Gastrocnemius medialis (tissue), 4 donors: Measurements from ENCODE around the gene PEAK3. TPM values are rescaled to one million over a fixed set of nuclear protein-coding genes. Genes with fewer than 3 reads are reported as not detected.

Experiments used
- ATAC-seq, 2 donors: fragments of 150-250 bp; one replicate each; pipeline ENCODE4 v1.9.1; 2016
- DNase-seq, 2 donors: peaks; one replicate each; pipeline ENCODE4 v3.0.0-alpha.2; 2019
- H3K27ac ChIP-seq, 4 donors: fragments of 200-600 bp; sonication (generic); 1 replicate in 1 of 4; 2 replicates in 3 of 4; pipeline ENCODE4 v1.5.1; 2016 to 2018; ENCODE audit warnings: mild to moderate bottlenecking in 2 of 4, moderate library complexity in 1 of 4
- H3K27me3 ChIP-seq, 3 donors: fragments of 200-600 bp; sonication (generic) in 2 of 3; 1 replicate in 1 of 3; 2 replicates in 2 of 3; pipeline versions ENCODE4 v1.5.1 to v1.6.0; 2016 to 2019; ENCODE audit warnings: mild to moderate bottlenecking in 1 of 3, moderate library complexity in 1 of 3
- H3K36me3 ChIP-seq, 2 donors: fragments of 200-600 bp; sonication (generic) in 1 of 2; one replicate each; pipeline ENCODE4 v1.5.1; 2017 to 2018
- H3K4me1 ChIP-seq, 2 donors: fragments of 200-600 bp; sonication (generic) in 1 of 2; one replicate each; pipeline ENCODE4 v1.5.1; 2016 to 2017; ENCODE audit warnings: mild to moderate bottlenecking in 2 of 2
- H3K4me3 ChIP-seq, 4 donors: fragments of 200-600 bp; sonication (generic) in 3 of 4; 1 replicate in 1 of 4; 2 replicates in 3 of 4; pipeline ENCODE4 v1.5.1; 2016 to 2019; ENCODE audit warnings: mild to moderate bottlenecking in 2 of 4
- H3K9me3 ChIP-seq, 3 donors: fragments of 200-600 bp; sonication (generic) in 2 of 3; 1 replicate in 1 of 3; 2 replicates in 2 of 3; pipeline ENCODE4 v1.5.1; 2016 to 2019
- CTCF ChIP-seq, 5 experiments: fragments of 450-650 bp in 3 of 5; fragments of 200-600 bp in 2 of 5; sonication (generic) in 2 of 5; IDR thresholded peaks in 4 of 5; conservative IDR thresholded peaks in 1 of 5; 1 replicate in 4 of 5; 2 replicates in 1 of 5; pipeline ENCODE4 v1.5.1; 2016 to 2019; ENCODE audit warnings: antibody characterized with exemption in 5 of 5, mild to moderate bottlenecking in 3 of 5, moderate library complexity in 3 of 5
- POLR2A ChIP-seq, 2 donors: fragments of 450-650 bp; IDR thresholded peaks; one replicate each; pipeline ENCODE4 v1.6.1; 2017; ENCODE audit warnings: antibody characterized with exemption in 2 of 2, mild to moderate bottlenecking in 2 of 2, moderate library complexity in 2 of 2
- in situ Hi-C, 4 donors: fragments of 200-750 bp; cut with MboI; loops; one replicate each; pipeline versions ENCODE4 v1.15.0 to v1.8.0; 2017; ENCODE audit warnings: low sequenced_read_pairs in 4 of 4
- intact Hi-C: fragments of 100-400 bp; cut with DNase I; formaldehyde crosslinking; loops from one replicate; pipeline ENCODE4 v1.15.1; 2023; ENCODE audit warnings: low total_unique reads
- total RNA-seq, 4 donors: library from RNA; depleted of rRNA; stranded (reverse); fragments of >200 nt; gene quantifications; one replicate each; pipeline versions ENCODE4 v1.1.0 to v1.2.3, GENCODE V29; 2016

The PEAK3 gene
- total RNA-seq, 4 donors from 2014 or later, result 0.11 TPM; not detected in 3

DNA sequence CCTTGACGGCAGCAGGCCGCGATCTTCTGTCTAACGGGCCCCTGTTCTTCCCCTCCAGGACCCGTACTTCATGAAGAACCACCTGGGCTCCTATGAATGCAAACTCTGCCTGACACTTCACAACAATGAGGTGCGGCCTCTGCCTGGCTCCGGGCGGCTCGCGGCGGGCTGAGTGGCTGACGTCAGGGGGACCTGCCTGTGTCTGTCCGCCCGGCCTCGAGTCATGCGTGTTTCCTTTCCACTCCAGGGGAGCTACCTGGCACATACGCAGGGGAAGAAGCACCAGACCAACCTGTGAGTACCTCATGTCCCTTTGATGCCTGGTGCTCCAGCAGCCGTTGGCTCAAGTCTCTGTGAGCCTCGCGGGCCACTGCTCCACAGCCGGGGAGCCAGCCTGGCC, 37.5 kb downstream of the PEAK3 start:
- intact Hi-C loops (no loop called here), in situ Hi-C loops (no loop called here)
- H3K27me3 ChIP-seq, result no peaks in the 10 kb centered on the region
- no peak for ATAC-seq
- peaks cover 0 to 51% of the 10 kb centered on the region in 2 donors for H3K36me3 ChIP-seq
- peaks cover 30 to 57% of the 10 kb centered on the region in 2 donors for H3K4me1 ChIP-seq
- no peak overlapping the region for H3K27ac ChIP-seq
- DNase-seq, result no peak
- TF ChIP-seq CTCF (IDR thresholded peaks at IDR 0.05 in 4 of 5, conservative IDR thresholded peaks at IDR 0.05 in 1 of 5), result no peak
- TF ChIP-seq POLR2A (IDR thresholded peaks at IDR 0.05), result no peak
- no peaks in the 10 kb centered on the region for H3K9me3 ChIP-seq
- no peak overlapping the region for H3K4me3 ChIP-seq

DNA sequence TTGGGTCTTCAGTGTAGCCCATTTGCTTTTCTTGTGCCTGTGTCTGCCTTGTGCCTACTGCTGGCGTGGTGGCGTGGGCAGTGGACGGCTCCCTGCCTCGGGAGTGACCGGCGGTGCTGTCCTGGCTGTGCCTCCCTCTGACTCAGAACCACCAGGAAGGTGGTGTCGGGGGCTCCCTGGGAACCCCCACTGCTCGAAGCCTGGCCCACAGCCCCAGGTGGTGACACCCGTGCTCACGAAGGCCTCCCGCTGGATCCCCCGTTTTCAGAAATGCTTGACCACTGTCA, 37.9 kb downstream of the PEAK3 start:
- H3K4me3 ChIP-seq, result no peak overlapping the region
- TF ChIP-seq CTCF (IDR thresholded peaks at IDR 0.05 in 4 of 5, conservative IDR thresholded peaks at IDR 0.05 in 1 of 5) (no peak), POLR2A (IDR thresholded peaks at IDR 0.05) (no peak)
- no peak for ATAC-seq
- H3K36me3 ChIP-seq, result peaks cover 0 to 51% of the 10 kb centered on the region in 2 donors
- H3K4me1 ChIP-seq, result peaks cover 31 to 57% of the 10 kb centered on the region in 2 donors
- no peaks in the 10 kb centered on the region for H3K27me3 ChIP-seq
- in situ Hi-C loops, result no loop called here
- intact Hi-C loops, result no loop called here
- H3K27ac ChIP-seq, result no peak overlapping the region
- no peak for DNase-seq
- H3K9me3 ChIP-seq, result no peaks in the 10 kb centered on the region

DNA sequence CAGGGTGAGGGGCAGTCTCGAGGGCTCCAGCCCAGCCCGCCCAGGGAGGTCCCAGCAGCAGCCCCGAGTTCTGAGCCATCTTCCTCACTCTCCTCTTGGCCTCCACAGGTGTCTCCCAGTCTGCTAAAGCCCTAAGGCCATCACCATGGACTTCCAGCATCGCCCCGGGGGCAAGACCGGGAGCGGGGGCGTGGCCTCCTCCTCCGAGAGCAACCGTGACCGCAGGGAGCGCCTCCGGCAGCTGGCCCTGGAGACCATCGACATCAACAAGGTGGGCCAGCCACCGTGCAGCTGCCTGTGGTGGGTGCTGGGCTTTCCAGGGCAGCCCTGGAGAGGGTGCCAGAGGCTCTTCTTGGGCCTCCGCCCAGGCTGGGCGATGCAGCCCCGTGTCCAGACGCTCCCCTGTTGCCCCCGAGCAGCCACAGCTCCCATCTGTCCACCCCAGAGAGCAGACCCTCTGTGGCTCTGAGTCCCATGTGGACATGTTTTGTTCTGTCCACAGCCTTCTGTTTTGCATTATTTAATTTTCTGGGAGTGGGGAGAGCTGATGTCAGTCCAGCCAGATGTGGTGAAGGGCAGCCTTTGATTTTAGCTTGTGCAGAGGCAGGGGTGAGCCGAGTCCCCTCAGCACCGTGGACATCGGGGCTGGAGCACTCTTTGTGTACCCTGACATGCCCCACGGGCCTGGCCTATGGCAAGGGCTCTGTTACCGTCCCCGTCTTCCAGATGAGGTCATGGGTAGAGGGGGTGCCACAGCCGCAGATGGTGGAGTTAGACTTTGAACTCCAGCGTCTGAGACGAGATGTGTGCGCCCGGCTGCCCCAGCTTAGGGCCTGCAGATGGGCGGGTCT, 38.5 kb downstream of the PEAK3 start:
- in situ Hi-C loops (no loop called here), intact Hi-C loops (no loop called here)
- TF ChIP-seq CTCF (IDR thresholded peaks at IDR 0.05 in 4 of 5, conservative IDR thresholded peaks at IDR 0.05 in 1 of 5) (no peak), POLR2A (IDR thresholded peaks at IDR 0.05) (no peak)
- ATAC-seq, result no peak
- DNase-seq, result no peak
- Histone ChIP-seq H3K4me3 (no peak overlapping the region), H3K4me1 (peaks cover 37 to 60% of the 10 kb centered on the region in 2 donors), H3K27ac (no peak overlapping the region), H3K36me3 (peaks cover 0 to 51% of the 10 kb centered on the region in 2 donors), H3K27me3 (no peaks in the 10 kb centered on the region), H3K9me3 (no peaks in the 10 kb centered on the region)

- Histone ChIP-seq H3K36me3 (peaks cover 0 to 47% of the 10 kb centered on the region in 2 donors), H3K27ac (peak overlapping the region in 1 of 4 donors; percentile 91), H3K4me1 (peaks cover 44 to 67% of the 10 kb centered on the region in 2 donors), H3K27me3 (no peaks in the 10 kb centered on the region), H3K4me3 (no peak overlapping the region), H3K9me3 (no peaks in the 10 kb centered on the region)
- in situ Hi-C loops, result no loop called here
- intact Hi-C loops, result no loop called here
- no peak for ATAC-seq
- DNase-seq, result no peak
- no peak for TF ChIP-seq POLR2A (IDR thresholded peaks at IDR 0.05)
- TF ChIP-seq CTCF (IDR thresholded peaks at IDR 0.05 in 4 of 5, conservative IDR thresholded peaks at IDR 0.05 in 1 of 5), result no peak
Measured at GRCh38 chr19:2242816-2243215, 39.2 kb downstream of the PEAK3 start.
